Stimulated activated effector memory CD8-positive, alpha-beta T cell treated with anti-CD3 and anti-CD28 coated beads, Interleukin-12 subunit alpha, Interleukin-12 subunit beta, amount 100 ng/mL, for 72 hours (primary cell): ENCODE data around the gene PAFAH1B2.

Experiments used
- ATAC-seq: fragments of 150-1000 bp; cut with Tn5 transposase; 2 replicates; pipeline ENCODE4 v1.10.0; 2021
- DNase-seq, 2 donors: peaks; one replicate each; pipeline ENCODE4 v3.0.0; 2021 to 2022; ENCODE audit warnings: low spot score in 2 of 2
- H3K27ac Mint-ChIP-seq: one replicate; pipeline ENCODE4 v1.8.0; 2022; ENCODE audit warnings: mild to moderate bottlenecking, mixed read lengths
- H3K36me3 Mint-ChIP-seq: one replicate; pipeline ENCODE4 v1.8.0; 2022; ENCODE audit warnings: mild to moderate bottlenecking, mixed read lengths
- H3K4me1 Mint-ChIP-seq: one replicate; pipeline ENCODE4 v1.8.0; 2022; ENCODE audit warnings: mixed read lengths
- H3K4me3 Mint-ChIP-seq: one replicate; pipeline ENCODE4 v1.8.0; 2022; ENCODE audit warnings: mild to moderate bottlenecking, mixed read lengths
- H3K9me3 Mint-ChIP-seq: one replicate; pipeline ENCODE4 v1.8.0; 2022; ENCODE audit warnings: mixed read lengths

PAFAH1B2 gene

DNA sequence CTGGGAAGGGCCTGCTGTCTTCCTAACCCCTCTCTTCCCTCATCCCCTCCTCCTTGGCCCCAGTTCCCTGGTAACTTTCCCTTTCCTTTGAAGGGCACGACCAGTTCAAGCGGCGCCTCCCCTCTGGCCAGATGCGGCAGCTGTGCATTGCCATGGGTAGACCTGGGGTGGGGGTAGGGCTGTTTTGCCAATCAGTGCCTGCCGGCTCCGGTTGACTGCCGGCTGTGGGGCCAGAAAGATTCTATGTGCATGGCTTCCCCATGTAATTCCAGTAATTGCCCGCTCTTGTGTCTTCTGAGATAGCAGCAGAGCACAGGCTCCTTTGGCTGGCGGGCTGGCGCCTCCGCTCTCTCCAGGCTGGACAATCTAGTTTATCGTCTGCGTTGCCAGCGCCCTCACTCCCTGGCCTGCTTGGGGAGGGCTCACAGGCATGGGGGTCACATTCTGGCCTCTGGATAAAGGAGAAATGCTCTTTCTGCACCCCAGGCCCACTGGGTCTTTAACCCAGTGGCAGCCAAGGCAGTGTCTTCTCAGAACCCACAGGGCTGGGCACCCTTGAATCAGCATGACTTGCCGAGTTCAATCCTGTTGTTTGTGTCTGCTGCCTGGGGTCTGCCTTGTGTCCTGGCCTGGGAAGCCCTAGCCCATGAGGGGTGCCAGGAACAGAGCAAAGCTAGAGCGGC, 43.9 kb downstream of the PAFAH1B2 start:
- Mint-ChIP-seq H3K36me3 (peaks cover 13% of the 10 kb centered on the region), H3K27ac (no peak overlapping the region), H3K4me3 (no peak overlapping the region), H3K4me1 (no peaks in the 10 kb centered on the region), H3K9me3 (no peaks in the 10 kb centered on the region)
- ATAC-seq (no peak), DNase-seq (no peak)

DNA sequence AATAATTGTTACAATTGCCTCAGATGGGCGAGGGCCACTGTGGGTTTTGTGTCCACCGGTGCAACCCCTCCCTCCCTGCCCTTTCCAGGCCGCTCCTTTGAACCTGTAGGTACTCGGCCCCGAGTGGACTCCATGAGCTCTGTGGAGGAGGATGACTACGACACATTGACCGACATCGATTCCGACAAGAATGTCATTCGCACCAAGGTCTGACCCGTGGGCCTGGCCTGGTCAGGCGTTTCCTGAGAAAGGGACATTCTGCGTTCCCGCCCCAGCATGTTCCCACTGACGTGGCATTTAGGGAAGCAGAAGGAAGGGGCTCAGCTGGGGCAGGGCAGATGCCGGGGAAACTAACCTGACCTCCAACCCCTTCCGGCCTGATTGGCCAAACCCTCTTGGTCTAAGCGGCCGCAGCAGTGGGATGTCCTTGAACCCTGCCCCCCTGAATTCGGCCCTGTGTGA, 44.6 kb downstream of the PAFAH1B2 start:
- H3K27ac Mint-ChIP-seq: no peak overlapping the region
- DNase-seq (no peak), ATAC-seq (no peak)
- no peaks in the 10 kb centered on the region for H3K9me3 Mint-ChIP-seq
- H3K4me3 Mint-ChIP-seq: no peak overlapping the region
- peaks cover 13% of the 10 kb centered on the region for H3K36me3 Mint-ChIP-seq
- H3K4me1 Mint-ChIP-seq: no peaks in the 10 kb centered on the region

DNA sequence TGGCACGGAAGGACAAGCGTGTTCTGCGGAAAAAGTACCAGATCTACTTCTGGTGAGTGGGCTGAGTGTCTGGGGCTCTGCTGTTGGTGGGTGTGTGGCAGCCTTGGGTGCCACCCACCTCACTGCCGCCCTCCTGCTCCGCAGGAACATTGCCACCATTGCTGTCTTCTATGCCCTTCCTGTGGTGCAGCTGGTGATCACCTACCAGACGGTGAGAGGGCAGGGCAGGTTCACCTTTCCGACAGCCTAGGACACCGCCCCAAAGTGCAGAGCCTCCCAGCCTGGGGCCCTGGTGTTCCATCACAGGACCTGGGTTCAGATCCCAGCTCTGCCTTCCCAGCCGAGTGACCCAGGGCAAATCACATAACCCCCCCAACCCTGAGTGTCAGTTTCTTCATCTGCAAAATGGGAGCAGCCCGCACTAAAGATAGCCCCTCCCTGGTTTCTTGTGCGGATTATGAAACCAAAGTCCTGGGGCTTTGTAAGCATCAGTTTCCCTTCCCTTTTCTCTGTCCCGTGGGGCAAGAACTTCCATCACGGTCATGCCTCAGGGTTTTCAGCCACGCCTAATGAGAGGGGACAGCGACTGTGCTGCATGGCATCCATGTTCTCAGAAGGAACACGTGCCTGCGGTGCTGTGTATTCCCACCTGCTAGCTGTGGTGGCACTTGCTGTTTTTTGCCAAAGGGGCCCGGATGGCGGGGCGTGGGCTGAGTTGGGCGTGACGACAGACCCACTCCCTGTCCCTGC, 45.3 kb downstream of the PAFAH1B2 start:
- no peak for ATAC-seq
- Mint-ChIP-seq H3K4me3 (no peak overlapping the region), H3K27ac (no peak overlapping the region), H3K9me3 (no peaks in the 10 kb centered on the region), H3K36me3 (peaks cover 13% of the 10 kb centered on the region), H3K4me1 (no peaks in the 10 kb centered on the region)
- no peak for DNase-seq

DNA sequence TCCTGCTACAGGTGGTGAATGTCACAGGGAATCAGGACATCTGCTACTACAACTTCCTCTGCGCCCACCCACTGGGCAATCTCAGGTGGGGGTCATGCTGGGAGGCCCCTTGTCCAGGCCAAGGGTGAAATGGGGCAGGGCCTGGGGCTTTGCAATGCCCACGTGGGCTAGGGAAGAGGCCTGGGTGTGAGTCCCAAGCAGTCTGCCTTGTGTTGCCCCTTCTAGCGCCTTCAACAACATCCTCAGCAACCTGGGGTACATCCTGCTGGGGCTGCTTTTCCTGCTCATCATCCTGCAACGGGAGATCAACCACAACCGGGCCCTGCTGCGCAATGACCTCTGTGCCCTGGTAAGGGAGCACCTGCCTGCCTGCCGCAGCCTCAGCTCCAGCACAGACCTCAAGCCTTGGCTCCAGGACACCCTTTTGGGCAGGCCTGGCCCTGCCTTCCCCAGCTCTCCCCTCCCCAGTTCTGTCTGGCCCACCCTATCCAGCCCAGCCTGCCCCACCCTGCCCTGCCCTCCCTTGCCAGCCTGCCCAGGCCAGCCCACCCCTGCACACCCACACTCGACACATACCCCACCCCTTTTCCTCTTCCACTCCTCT, 46.0 kb downstream of the PAFAH1B2 start:
- H3K36me3 Mint-ChIP-seq: peaks cover 13% of the 10 kb centered on the region
- H3K4me3 Mint-ChIP-seq: no peak overlapping the region
- ATAC-seq: no peak
- DNase-seq: no peak
- H3K27ac Mint-ChIP-seq: no peak overlapping the region
- H3K9me3 Mint-ChIP-seq: no peaks in the 10 kb centered on the region
- H3K4me1 Mint-ChIP-seq: no peaks in the 10 kb centered on the region

DNA sequence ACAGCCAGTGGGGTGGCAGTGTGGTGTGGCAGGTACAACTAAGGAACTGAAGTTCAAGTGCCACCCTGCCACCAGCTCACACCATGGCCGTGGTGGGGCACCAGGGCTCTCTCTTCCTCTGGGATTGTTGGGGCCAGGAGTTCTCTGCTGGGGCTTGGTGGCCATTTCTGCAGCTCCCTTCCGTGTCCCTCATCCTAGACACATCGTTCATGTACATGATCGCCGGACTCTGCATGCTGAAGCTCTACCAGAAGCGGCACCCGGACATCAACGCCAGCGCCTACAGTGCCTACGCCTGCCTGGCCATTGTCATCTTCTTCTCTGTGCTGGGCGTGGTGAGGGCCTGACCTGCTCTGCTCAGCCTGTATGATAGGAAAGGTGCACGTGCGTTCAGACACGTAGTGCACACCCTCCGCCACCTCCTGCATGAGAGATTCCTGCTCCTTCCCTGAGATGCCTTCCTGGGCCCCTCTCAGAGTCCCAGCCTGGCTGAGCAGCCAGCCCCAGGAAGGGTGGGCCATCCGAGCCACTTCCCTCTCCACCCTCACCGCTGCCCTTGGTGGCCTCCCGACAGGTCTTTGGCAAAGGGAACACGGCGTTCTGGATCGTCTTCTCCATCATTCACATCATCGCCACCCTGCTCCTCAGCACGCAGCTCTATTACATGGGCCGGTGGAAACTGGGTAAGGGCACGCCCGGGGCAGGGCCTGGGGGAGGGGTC, 47.8 kb downstream of the PAFAH1B2 start:
- no peak for DNase-seq
- no peak overlapping the region for H3K27ac Mint-ChIP-seq
- H3K4me3 Mint-ChIP-seq: no peak overlapping the region
- H3K4me1 Mint-ChIP-seq: no peaks in the 10 kb centered on the region
- H3K9me3 Mint-ChIP-seq: no peaks in the 10 kb centered on the region
- no peak for ATAC-seq
- peaks cover 19% of the 10 kb centered on the region for H3K36me3 Mint-ChIP-seq

DNA sequence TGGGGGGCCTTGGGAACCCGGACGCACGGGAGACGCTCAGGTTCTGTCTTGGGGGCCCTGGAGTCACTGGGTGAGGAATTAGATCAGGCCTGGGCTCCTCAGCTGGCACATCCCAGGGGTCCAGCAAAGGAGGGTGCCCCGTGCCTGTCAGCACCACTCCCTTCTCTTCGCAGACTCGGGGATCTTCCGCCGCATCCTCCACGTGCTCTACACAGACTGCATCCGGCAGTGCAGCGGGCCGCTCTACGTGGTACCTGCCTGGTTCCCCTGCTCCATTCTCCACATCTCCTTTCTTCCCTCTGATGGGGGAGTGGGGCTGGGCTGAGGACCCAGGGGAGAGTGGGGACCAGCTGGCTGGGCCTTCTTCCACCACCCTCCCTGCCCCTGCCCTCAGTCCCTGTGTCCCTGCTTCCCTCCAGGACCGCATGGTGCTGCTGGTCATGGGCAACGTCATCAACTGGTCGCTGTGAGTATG, 48.4 kb downstream of the PAFAH1B2 start:
- Mint-ChIP-seq H3K9me3 (no peaks in the 10 kb centered on the region), H3K4me3 (no peak overlapping the region), H3K4me1 (no peaks in the 10 kb centered on the region), H3K36me3 (peaks cover 14% of the 10 kb centered on the region), H3K27ac (no peak overlapping the region)
- no peak for ATAC-seq
- no peak for DNase-seq

DNA sequence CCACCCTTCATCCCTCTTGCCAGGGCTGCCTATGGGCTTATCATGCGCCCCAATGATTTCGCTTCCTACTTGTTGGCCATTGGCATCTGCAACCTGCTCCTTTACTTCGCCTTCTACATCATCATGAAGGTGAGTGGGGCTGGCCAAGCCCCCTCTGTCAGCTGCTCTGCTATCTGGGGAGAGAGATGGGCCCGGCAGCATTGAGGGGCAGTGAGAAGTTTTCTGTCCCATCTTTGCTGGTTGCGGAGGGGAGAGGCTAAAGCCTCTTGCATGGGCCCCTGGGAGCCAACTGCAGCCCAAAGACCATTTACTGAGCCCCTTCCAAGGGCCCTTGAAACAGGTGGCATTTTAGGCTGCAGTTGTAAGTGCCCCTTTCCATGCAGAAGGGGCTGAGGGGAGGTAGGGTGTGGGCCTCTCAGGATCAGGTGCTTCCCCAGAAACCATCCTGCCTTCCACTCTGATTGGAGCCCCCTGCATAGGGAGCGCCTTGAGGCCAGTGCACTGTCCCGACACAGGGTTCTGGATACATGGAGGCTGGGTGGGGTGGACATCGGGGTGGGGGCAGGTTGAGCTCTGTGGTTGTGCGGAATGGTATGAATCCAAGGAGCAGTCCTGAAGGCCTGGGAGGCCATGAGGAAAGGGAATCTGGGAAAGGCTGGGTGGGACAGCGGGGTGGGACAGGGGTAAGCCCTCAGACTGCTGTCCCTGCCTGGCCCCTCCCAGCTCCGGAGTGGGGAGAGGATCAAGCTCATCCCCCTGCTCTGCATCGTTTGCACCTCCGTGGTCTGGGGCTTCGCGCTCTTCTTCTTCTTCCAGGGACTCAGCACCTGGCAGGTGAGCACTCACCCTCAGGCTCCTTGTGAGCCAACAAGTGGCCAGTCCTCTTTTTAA, 49.3 kb downstream of the PAFAH1B2 start:
- ATAC-seq (no peak), DNase-seq (no peak)
- H3K27ac Mint-ChIP-seq: peak overlapping the region; percentile 53
- H3K4me1 Mint-ChIP-seq: no peaks in the 10 kb centered on the region
- H3K9me3 Mint-ChIP-seq: no peaks in the 10 kb centered on the region
- peaks cover 14% of the 10 kb centered on the region for H3K36me3 Mint-ChIP-seq
- no peak overlapping the region for H3K4me3 Mint-ChIP-seq

DNA sequence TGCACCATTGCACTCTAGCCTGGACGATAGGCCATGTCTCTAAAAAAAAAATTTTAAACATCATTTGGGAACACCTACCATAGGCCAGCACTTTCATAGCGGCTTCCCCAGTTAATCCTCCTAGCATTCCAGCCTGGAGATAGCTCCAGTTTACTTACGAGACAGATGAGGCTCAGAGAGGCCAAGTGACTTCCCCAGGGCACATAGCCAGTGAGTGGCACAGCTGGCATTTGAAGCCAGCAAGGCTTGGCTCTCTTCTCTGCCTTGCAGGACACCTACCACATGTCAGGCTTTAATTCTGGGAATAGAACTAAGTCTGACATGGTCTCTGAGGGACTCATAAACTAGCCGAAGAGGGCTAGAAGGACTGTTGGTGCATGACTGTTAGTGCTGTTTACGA, 50.2 kb downstream of the PAFAH1B2 start:
- Mint-ChIP-seq H3K4me3 (no peak overlapping the region), H3K36me3 (peaks cover 11% of the 10 kb centered on the region), H3K9me3 (no peaks in the 10 kb centered on the region), H3K4me1 (no peaks in the 10 kb centered on the region), H3K27ac (peak overlapping the region; percentile 51)
- no peak for DNase-seq
- no peak for ATAC-seq

DNA sequence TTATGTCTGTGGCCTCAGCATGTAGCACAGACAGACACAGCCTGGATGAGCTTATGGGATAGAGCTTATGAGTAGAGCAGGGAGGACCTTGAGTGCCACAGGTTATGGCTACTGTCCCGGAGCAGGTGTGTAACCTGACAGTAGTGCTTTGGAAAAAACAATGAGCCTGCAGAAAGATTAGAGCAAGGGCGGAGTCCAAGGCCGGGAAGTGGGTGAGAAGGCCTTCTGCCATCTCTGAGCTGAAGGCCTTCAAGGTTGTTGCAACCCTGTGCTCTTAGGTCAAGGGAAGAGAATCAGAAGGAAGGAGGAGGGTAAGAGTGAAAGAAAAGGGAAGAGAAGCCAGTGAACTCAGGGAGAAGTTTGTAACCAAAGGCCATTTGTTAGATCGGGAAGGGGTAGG, 51.2 kb downstream of the PAFAH1B2 start:
- no peak for ATAC-seq
- H3K27ac Mint-ChIP-seq: peak overlapping the region; percentile 51
- DNase-seq: no peak
- no peaks in the 10 kb centered on the region for H3K9me3 Mint-ChIP-seq
- peaks cover 7% of the 10 kb centered on the region for H3K36me3 Mint-ChIP-seq
- H3K4me3 Mint-ChIP-seq: no peak overlapping the region
- no peaks in the 10 kb centered on the region for H3K4me1 Mint-ChIP-seq

DNA sequence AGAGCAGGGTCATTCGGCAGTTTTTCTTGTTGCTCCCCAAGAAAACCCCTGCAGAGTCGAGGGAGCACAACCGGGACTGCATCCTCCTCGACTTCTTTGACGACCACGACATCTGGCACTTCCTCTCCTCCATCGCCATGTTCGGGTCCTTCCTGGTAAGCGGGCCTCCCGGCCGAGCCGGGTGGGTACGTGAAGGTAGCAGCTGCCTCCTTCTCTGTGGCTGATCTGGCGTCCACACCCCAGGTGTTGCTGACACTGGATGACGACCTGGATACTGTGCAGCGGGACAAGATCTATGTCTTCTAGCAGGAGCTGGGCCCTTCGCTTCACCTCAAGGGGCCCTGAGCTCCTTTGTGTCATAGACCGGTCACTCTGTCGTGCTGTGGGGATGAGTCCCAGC, 51.7 kb downstream of the PAFAH1B2 start:
- H3K9me3 Mint-ChIP-seq: no peaks in the 10 kb centered on the region
- H3K36me3 Mint-ChIP-seq: peaks cover 7% of the 10 kb centered on the region
- no peak for DNase-seq
- peak overlapping the region; percentile 51 for H3K27ac Mint-ChIP-seq
- no peaks in the 10 kb centered on the region for H3K4me1 Mint-ChIP-seq
- no peak overlapping the region for H3K4me3 Mint-ChIP-seq
- no peak for ATAC-seq

DNA sequence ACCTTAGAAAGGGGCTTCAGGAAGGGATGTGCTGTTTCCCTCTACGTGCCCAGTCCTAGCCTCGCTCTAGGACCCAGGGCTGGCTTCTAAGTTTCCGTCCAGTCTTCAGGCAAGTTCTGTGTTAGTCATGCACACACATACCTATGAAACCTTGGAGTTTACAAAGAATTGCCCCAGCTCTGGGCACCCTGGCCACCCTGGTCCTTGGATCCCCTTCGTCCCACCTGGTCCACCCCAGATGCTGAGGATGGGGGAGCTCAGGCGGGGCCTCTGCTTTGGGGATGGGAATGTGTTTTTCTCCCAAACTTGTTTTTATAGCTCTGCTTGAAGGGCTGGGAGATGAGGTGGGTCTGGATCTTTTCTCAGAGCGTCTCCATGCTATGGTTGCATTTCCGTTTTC, 52.9 kb downstream of the PAFAH1B2 start:
- Mint-ChIP-seq H3K27ac (no peak overlapping the region), H3K9me3 (no peaks in the 10 kb centered on the region), H3K4me1 (no peaks in the 10 kb centered on the region), H3K36me3 (peaks cover 7% of the 10 kb centered on the region), H3K4me3 (no peak overlapping the region)
- no peak for ATAC-seq
- DNase-seq: no peak

DNA sequence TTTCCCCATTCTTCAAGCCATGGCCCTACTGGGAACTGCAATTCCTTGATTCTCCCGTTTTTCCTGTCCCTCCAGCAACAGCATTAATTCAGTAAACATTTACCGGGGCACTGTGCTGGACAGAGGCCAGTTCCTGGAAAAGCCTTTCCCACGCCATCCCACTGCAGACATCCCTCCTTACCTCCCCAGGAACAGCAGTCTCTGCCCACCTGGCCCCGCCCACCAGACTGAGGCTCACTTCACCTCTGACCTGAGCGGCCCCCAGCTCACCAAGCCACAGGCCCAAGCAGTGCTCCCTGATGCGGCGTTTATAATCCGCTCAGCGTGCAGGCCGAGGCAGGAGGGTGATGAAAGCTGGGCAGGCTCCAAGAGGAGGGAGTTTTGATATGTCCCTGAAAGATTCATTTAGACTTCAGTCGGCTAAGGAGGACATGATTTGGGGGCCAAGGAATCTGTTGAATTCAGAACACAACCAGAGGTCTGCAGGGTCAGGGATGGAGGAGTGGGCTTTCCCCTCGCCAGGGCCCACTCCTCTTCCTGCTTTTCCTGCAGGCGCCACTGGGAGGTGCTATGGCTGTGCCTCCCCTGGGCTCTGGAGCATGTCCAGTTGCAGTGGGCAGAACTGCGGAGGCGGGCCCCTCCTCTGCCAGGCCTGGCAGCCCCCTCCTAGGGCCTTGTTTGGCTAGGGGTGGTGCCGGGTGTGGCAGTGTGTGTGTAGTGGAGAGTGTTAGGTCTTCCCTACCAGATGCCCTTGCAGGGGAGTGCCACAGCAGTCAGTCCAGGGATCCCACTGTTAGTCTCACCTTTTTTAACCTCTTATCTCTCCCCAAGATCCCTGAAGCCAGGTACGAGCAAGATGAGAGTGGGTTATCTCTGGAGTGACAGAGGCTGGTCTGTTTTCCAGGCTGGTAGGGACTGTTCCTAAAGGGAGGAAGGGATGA, 53.7 kb downstream of the PAFAH1B2 start:
- H3K4me1 Mint-ChIP-seq: no peaks in the 10 kb centered on the region
- no peaks in the 10 kb centered on the region for H3K9me3 Mint-ChIP-seq
- ATAC-seq: no peak
- H3K27ac Mint-ChIP-seq: no peak overlapping the region
- H3K4me3 Mint-ChIP-seq: no peak overlapping the region
- DNase-seq: no peak
- H3K36me3 Mint-ChIP-seq: peaks cover 7% of the 10 kb centered on the region

DNA sequence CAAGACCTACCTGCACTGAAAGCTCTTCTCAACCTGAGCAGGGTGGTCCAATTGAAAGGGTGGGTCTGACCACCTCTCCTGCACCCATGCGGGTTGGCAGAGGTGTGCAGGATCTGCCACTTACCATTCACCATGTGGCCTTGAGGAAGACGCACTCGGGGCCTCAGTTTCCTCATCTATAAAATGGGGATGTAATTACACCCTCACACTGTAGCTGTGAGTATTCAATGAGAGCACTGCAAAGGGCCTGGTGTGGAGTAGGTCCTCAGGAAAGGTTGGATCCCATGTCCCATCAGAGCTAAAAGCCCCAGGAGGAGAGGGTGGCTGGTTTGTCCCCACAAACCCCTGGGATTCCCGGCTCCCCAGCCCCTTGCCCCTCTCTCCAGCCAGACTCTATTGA, 54.5 kb downstream of the PAFAH1B2 start:
- Mint-ChIP-seq H3K9me3 (no peaks in the 10 kb centered on the region), H3K4me1 (peaks cover under 1% of the 10 kb centered on the region), H3K27ac (peak overlapping the region; percentile 81), H3K4me3 (no peak overlapping the region), H3K36me3 (peaks cover 12% of the 10 kb centered on the region)
- no peak for ATAC-seq
- DNase-seq: no peak
